D721Med (cell line): ENCODE results near the gene MGST1.
"Not testable (repeated sequence)": the region's sequence is repeated elsewhere in the genome, so short reads cannot be mapped to it uniquely, and the experiment has no call there.

ENCODE experiments used
- DNase-seq: peaks from one replicate; pipeline ENCODE4 v3.0.0; 2011; ENCODE audit warnings: low spot score; ENCODE audit not compliant: insufficient read length
- FAIRE-seq: peaks from 2 replicates; lab custom pipeline; 2011; peaks lifted over from hg19 to GRCh38; lab: Jason Lieb, UNC
- CTCF ChIP-seq: IDR thresholded peaks from 2 replicates; pipeline ENCODE4 v1.5.1; 2012; ENCODE audit warnings: mild to moderate bottlenecking, control low read depth; ENCODE audit not compliant: insufficient read depth; ENCODE audit errors: missing control alignments

The MGST1 gene

DNA sequence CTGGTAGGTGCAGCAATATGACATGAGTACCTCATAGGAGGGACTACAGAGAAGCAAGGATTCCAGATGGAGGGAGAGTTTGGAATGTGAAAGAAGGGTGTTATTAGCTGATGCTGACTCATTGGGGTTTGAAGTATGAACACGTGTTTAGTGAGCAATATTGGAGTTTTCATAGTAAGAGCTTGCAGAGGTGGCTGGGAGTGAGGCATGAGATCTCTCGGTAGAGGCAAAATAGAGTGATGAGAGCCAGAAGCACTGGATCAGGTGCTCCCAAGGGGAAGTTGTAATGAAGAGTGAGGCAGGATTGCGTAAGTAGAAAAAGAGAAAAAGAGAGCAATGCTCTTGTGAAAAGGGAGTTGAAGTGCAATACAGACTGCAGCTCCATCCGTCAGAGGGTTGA, 42.1 kb downstream of the MGST1 start:
- no peak for FAIRE-seq
- no peak for DNase-seq
- TF ChIP-seq CTCF = no peak

DNA sequence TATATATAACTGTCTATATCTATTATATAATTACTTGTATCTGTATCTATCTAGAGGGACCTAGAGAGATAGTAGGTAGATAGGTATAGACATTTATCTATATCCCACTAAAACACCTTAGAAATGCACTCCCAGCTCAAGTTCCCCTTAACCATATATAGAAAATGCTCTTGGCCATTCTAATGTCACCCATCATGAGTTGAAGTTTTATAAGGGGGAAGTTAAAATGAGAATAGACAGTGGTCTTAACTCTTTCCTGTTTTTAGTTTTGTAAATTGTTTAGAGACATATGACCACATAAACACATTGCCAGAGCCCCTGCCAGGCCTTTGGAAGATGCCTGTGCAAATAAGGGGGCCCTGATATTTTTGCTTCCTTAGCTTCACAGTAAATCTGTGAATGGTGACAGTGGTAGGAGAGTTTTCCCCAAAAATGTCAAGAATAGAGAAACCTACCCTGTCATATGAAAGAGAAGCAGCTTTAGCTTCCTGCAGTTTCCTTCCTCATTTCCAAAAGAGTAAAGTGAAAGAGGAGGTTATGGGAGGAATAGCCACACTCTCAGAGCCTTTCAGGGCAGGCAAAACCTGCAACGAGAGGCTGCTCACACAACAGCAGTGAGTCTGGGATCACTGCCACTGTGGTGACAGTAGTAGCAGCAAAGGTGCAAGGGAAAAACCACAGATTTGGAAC, 45.5 kb downstream of the MGST1 start:
- FAIRE-seq (no peak), DNase-seq (no peak)
- no peak for TF ChIP-seq CTCF

GRCh38 chr12:16399101-16399500, 51.7 kb downstream of the MGST1 start:
- FAIRE-seq = no peak
- no peak for TF ChIP-seq CTCF
- DNase-seq = no peak

GRCh38 chr12:16401835-16402234, 54.4 kb downstream of the MGST1 start:
- DNase-seq, FAIRE-seq: not testable (repeated sequence)

DNA sequence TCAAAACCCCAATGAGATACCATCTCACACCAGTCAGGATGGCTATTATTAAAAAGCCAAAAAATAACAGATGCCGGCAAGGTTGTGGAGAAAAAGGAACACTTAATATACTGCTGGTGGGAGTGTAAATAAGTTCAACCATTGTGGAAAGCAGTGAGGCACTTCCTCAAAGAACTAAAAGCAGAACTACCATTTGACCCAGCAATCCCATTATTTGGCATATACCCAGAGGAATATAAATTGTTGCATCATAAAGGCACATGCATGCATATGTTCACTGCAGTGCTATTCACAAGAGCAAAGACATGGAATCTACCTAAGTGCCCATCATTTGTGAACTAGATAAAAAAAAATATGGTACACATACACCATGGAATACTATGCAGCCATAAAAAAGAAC, 59.9 kb downstream of the MGST1 start:
- no peak for TF ChIP-seq CTCF
- DNase-seq (no peak), FAIRE-seq (no peak)
